ENCODE measurements around the gene ATAD2B.

GRCh38 chr2:23782646-23783045 is 144.3 kb downstream of the ATAD2B start:
- no peak for TF ChIP-seq CTCF (IDR thresholded peaks at IDR 0.05; ENCODE audit: control extremely low read depth in 1 of 3, insufficient read depth in 1 of 3, low read depth in 1 of 3, low read length in 3 of 3)
- no peak for TF ChIP-seq EZH2 (IDR thresholded peaks at IDR 0.05; ENCODE audit: low read depth, low read length, severe bottlenecking)
- no peak for TF ChIP-seq YY1 (IDR thresholded peaks at IDR 0.05; ENCODE audit: low read depth, low read length)
- no peak for TF ChIP-seq POLR2A (IDR thresholded peaks at IDR 0.05; ENCODE audit: control extremely low read depth in 1 of 2, low read depth in 2 of 2, low read length in 2 of 2)
- no peak for TF ChIP-seq TAF1 (IDR thresholded peaks at IDR 0.05; ENCODE audit: low read depth, low read length)
- TF ChIP-seq, protein P1, sequence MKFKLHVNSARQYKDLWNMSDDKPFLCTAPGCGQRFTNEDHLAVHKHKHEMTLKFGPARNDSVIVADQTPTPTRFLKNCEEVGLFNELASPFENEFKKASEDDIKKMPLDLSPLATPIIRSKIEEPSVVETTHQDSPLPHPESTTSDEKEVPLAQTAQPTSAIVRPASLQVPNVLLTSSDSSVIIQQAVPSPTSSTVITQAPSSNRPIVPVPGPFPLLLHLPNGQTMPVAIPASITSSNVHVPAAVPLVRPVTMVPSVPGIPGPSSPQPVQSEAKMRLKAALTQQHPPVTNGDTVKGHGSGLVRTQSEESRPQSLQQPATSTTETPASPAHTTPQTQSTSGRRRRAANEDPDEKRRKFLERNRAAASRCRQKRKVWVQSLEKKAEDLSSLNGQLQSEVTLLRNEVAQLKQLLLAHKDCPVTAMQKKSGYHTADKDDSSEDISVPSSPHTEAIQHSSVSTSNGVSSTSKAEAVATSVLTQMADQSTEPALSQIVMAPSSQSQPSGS (IDR thresholded peaks at IDR 0.05; ENCODE audit: low read length), result no peak
- TF ChIP-seq SAP30 (IDR thresholded peaks at IDR 0.05; ENCODE audit: insufficient read depth, insufficient replicate concordance, low read length), result no peak

All from H1 (cell line).